Adrenal gland (tissue), 12 donors: ENCODE measurements around the gene A4GALT. TPM values are rescaled to one million over a fixed set of nuclear protein-coding genes. Genes with fewer than 3 reads are reported as not detected.

Source experiments
- DNase-seq, 7 donors: peaks; one replicate each; pipeline ENCODE4 v3.0.0-alpha.2; 2019 to 2020
- H3K27ac ChIP-seq, 5 donors: fragments of 200-600 bp; sonication (generic) in 4 of 5; 1 replicate in 3 of 5; 2 replicates in 2 of 5; pipeline versions ENCODE4 v1.5.1 to v1.8.0; 2016 to 2020; ENCODE audit warnings: mild to moderate bottlenecking in 1 of 5
- H3K27me3 ChIP-seq: fragments of 200-600 bp; 2 replicates; pipeline ENCODE4 v1.8.0; 2021
- H3K36me3 ChIP-seq, 2 donors: fragments of 200-600 bp; replicated peaks in 1 of 2; 1 replicate in 1 of 2; 2 replicates in 1 of 2; pipeline versions ENCODE4 v1.5.1 to v1.8.0; 2018 to 2022
- H3K4me1 ChIP-seq, 2 donors: fragments of 200-600 bp; replicated peaks in 1 of 2; 1 replicate in 1 of 2; 2 replicates in 1 of 2; pipeline versions ENCODE4 v1.5.1 to v1.8.0; 2018 to 2021
- H3K4me3 ChIP-seq, 4 donors: fragments of 200-600 bp; sonication (generic) in 3 of 4; one replicate each; pipeline ENCODE4 v1.5.1; 2016 to 2018
- H3K9me3 ChIP-seq, 3 donors: fragments of 200-600 bp; sonication (generic) in 1 of 3; replicated peaks in 1 of 3; 1 replicate in 2 of 3; 2 replicates in 1 of 3; pipeline versions ENCODE4 v1.5.1 to v1.8.0; 2016 to 2021
- CTCF ChIP-seq, 6 experiments: fragments of 450-650 bp in 4 of 6; fragments of 200-600 bp in 2 of 6; sonication (generic) in 1 of 6; IDR thresholded peaks; 1 replicate in 5 of 6; 2 replicates in 1 of 6; pipeline versions ENCODE4 v1.5.1 to v1.8.0; 2016 to 2021; ENCODE audit warnings: antibody characterized with exemption in 6 of 6, mild to moderate bottlenecking in 2 of 6, moderate library complexity in 1 of 6
- POLR2A ChIP-seq, 2 donors: fragments of 450-650 bp; IDR thresholded peaks; one replicate each; pipeline ENCODE4 v1.6.1; 2017; ENCODE audit warnings: antibody characterized with exemption in 2 of 2, mild to moderate bottlenecking in 2 of 2, moderate library complexity in 1 of 2
- WGBS, 4 donors: extraction: QIAGEN DNeasy Blood & Tissue Kit in 2 of 4; methylation state at CpG; one replicate each; pipeline versions ENCODE4 v1.1.5 to v1.1.7; 2013 to 2017; 5-methylcytosine and 5-hydroxymethylcytosine counted together
- intact Hi-C, 2 donors: fragments of 100-400 bp; cut with DNase I; formaldehyde crosslinking; loops; one replicate each; pipeline versions ENCODE4 v1.14.1 to v1.15.0; 2022 to 2023
- polyA plus RNA-seq, 3 donors: library from polyadenylated mRNA; stranded (reverse); fragments of 200-250 nt in 2 of 3; fragments of 350-450 nt in 1 of 3; fragmentation: Illumina TruSeq in 1 of 3; extraction: RNeasy Lipid Tissue Mini Kit (QIAGEN cat#74804) in 1 of 3; gene quantifications; one replicate each; pipeline ENCODE4 v1.2.3, GENCODE V29; 2013 to 2014
- total RNA-seq, 9 donors: library from RNA; depleted of rRNA in 4 of 9; stranded (reverse); fragments of >200 nt in 4 of 9; fragments of 120-200 nt in 1 of 9; fragmentation: NEBNext Ultra II Directional in 1 of 9; extraction: Animal tissue kit (Norgen Biotek cat#: 25700) in 1 of 9; gene quantifications; one replicate each; pipeline versions ENCODE4 v1.1.0 to v1.2.4, GENCODE V29; 2013 to 2023
- donor health status: healthy with polysubstance abuse.
- donor health status: Bipolar disorder and iron deficiency.
- donor health status: DM: yes; HTN: yes; CAD: no.
- donor health status: DM: no; HTN: no; CAD: no.
- donor health status: DM: no; HTN: no; CAD: no.
- donor health status: DM: yes; HTN: yes; CAD: no.

A4GALT gene
- total and polyA plus RNA-seq, 12 donors = 1.9 to 29.8 (median 17.4) TPM

GRCh38 chr22:42693055-42693762, 27.5 kb downstream of the A4GALT start:
- DNase-seq = no peak
- Histone ChIP-seq H3K9me3 (no peaks in the 10 kb centered on the region), H3K4me3 (no peak overlapping the region), H3K27ac (no peak overlapping the region), H3K27me3 (no peaks in the 10 kb centered on the region), H3K36me3 (no peaks in the 10 kb centered on the region), H3K4me1 (peaks cover under 1 to 25% of the 10 kb centered on the region in 2 donors)
- intact Hi-C loops = no loop called here
- TF ChIP-seq CTCF (IDR thresholded peaks at IDR 0.05) (no peak), POLR2A (IDR thresholded peaks at IDR 0.05) (no peak)
- 86 to 95% (median 91%) methylated on average over 32 to 51 of the region's 51 CpGs for WGBS, 4 donors

- no peak overlapping the region for H3K4me3 ChIP-seq
- intact Hi-C loops = no loop called here
- no peak for TF ChIP-seq CTCF (IDR thresholded peaks at IDR 0.05)
- H3K27me3 ChIP-seq = no peaks in the 10 kb centered on the region
- H3K27ac ChIP-seq = no peak overlapping the region
- 84 to 90% (median 89%) methylated on average over 16 to 32 of the region's 32 CpGs for WGBS, 4 donors
- DNase-seq = no peak
- H3K9me3 ChIP-seq = no peaks in the 10 kb centered on the region
- H3K4me1 ChIP-seq = peaks cover 0 to 25% of the 10 kb centered on the region in 2 donors
- no peaks in the 10 kb centered on the region for H3K36me3 ChIP-seq
These were observed 28.2 kb downstream of the A4GALT start for GRCh38 chr22:42692239-42693054.

GRCh38 chr22:42691440-42691839, 29.2 kb downstream of the A4GALT start:
- Histone ChIP-seq H3K27me3 (no peaks in the 10 kb centered on the region), H3K27ac (peak overlapping the region in 1 of 5 donors; percentile 45), H3K9me3 (no peaks in the 10 kb centered on the region), H3K4me1 (peaks cover 0 to 27% of the 10 kb centered on the region in 2 donors), H3K4me3 (no peak overlapping the region), H3K36me3 (no peaks in the 10 kb centered on the region)
- intact Hi-C loops = no loop called here
- WGBS, 4 donors = 80 to 90% (median 86%) methylated on average over 1 to 10 of the region's 10 CpGs
- TF ChIP-seq CTCF (IDR thresholded peaks at IDR 0.05) (no peak), POLR2A (IDR thresholded peaks at IDR 0.05) (no peak)
- no peak for DNase-seq
